HepG2 (cell line): ENCODE results near the gene MRM3. TPM values are rescaled to one million over a fixed set of nuclear protein-coding genes. Genes with fewer than 3 reads are reported as not detected.

ENCODE experiments used
- AGO2 ChIP-seq: fragments of 200-400 bp; formaldehyde crosslinking; optimal IDR thresholded peaks from 2 replicates; pipeline ENCODE3; 2017; ENCODE audit warnings: mild to moderate bottlenecking, low read depth, low read length, moderate library complexity
- EED ChIP-seq: sonication (generic); formaldehyde crosslinking; IDR thresholded peaks from 2 replicates; pipeline ENCODE4 v1.5.0; 2020; ENCODE audit warnings: mild to moderate bottlenecking, missing genetic modification reagents
- KDM5B ChIP-seq: sonication (generic); formaldehyde crosslinking; IDR thresholded peaks from 2 replicates; pipeline ENCODE4 v1.4.0; 2020; ENCODE audit warnings: missing genetic modification reagents, mild to moderate bottlenecking, borderline replicate concordance
- KLF6 ChIP-seq: IDR thresholded peaks from 2 replicates; pipeline ENCODE4 v1.8.0; 2016; ENCODE audit warnings: missing biosample characterization, missing genetic modification reagents
- MIER3 ChIP-seq: IDR thresholded peaks from 2 replicates; pipeline ENCODE4 v1.6.1; 2016; ENCODE audit warnings: missing compliant biosample characterization, borderline replicate concordance
- MIXL1 ChIP-seq: IDR thresholded peaks from 2 replicates; pipeline ENCODE4 v1.6.1; 2016
- ZBTB38 ChIP-seq: sonication (generic); formaldehyde crosslinking; IDR thresholded peaks from 2 replicates; pipeline ENCODE4 v1.5.1; 2020; ENCODE audit warnings: mild to moderate bottlenecking, missing genetic modification reagents
- ZFAT ChIP-seq: sonication (generic); formaldehyde crosslinking; conservative IDR thresholded peaks from 2 replicates; pipeline ENCODE4 v1.8.1; 2023; ENCODE audit warnings: missing genetic modification reagents, inconsistent platforms
- ZNF263 ChIP-seq: sonication (generic); formaldehyde crosslinking; IDR thresholded peaks from 2 replicates; pipeline ENCODE4 v1.4.0; 2020; ENCODE audit warnings: missing genetic modification reagents
- ZNF589 ChIP-seq: sonication (generic); formaldehyde crosslinking; conservative IDR thresholded peaks from 2 replicates; pipeline ENCODE4 v1.8.0; 2022; ENCODE audit warnings: mild to moderate bottlenecking, moderate library complexity, missing genetic modification reagents
- polyA plus RNA-seq, 8 experiments: library from polyadenylated mRNA; depleted of rRNA in 3 of 8; stranded (reverse) in 7 of 8; unstranded in 1 of 8; fragments of >200 nt; fragmentation: Illumina TruSeq in 4 of 8; extraction: Trizol in 4 of 8; gene quantifications; 2 replicates each; pipeline versions ENCODE4 v1.2.1 to v1.2.3, GENCODE V29; 2011 to 2016; ENCODE audit warnings: low read depth in 4 of 8, missing spikeins in 1 of 8, mixed read lengths in 1 of 8; ENCODE audit not compliant: insufficient read depth in 1 of 8
- total RNA-seq, 5 experiments: library from RNA; depleted of rRNA; stranded (reverse); fragments of >200 nt; fragmentation: Illumina TruSeq; extraction: Trizol; gene quantifications; 2 replicates each; pipeline ENCODE4 v1.2.3, GENCODE V29; 2016; ENCODE audit warnings: low read depth in 1 of 5
- TF ChIP-seq, protein P1 (sequence below): sonication (generic); formaldehyde crosslinking; IDR thresholded peaks from one replicate; pipeline ENCODE4 v1.5.1; 2020; ENCODE audit warnings: mild to moderate bottlenecking, missing genetic modification reagents; ENCODE audit errors: not compliant biosample characterization
- TF ChIP-seq, protein P2 (sequence below): sonication (generic); formaldehyde crosslinking; IDR thresholded peaks from 2 replicates; pipeline ENCODE4 v1.4.0; 2020; ENCODE audit warnings: low read depth, missing genetic modification reagents
- TF ChIP-seq, protein P3 (sequence below): sonication (generic); formaldehyde crosslinking; IDR thresholded peaks from 2 replicates; pipeline ENCODE4 v1.4.0; 2020; ENCODE audit warnings: missing genetic modification reagents

MRM3 gene
- total and polyA plus RNA-seq, 2 of the 13 experiments (the other 11 are each of a cell fraction or from before 2014, with no cell fraction given): 12.3 to 25.5 TPM

DNA sequence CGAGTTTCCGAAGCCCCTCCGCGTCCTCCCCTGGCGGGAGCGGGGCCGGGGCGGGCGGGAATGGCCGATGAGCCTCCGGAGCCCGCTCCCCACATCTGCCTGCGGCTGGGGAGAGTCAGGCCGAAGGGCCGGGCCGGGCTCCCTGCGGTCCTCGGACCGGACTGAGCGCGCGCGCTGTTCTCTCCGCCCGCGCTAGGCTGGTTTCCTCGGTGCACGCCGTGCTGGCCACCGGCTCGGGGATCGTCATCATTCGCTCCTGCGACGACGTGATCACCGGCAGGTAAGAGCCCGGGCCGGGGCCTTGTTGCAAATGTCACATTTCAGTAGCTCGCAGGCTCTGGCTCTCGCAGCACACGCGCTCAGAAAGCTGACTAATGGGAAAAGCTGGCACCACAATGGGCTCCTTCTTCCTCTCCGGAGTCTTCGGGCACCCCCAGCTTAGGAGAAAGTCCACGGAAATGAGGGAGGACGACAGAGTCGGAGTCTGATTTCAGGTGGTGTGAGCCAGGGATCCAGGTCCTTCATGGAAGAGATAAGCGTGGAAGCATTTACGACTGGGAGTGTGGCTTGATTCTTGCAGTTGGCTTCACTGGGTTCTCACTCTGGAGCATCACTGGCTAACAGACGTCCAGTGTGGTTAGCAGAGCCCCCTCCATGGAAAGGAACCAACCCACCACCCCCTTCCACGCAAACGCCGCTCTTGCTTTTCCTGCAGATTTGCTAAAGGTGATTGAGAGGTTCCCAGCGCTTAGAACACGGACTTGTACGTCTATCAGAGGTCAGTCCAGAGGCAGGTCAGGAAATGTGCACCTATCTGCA, 49.0 kb upstream of the MRM3 start (continued):
- TF ChIP-seq, protein P1, sequence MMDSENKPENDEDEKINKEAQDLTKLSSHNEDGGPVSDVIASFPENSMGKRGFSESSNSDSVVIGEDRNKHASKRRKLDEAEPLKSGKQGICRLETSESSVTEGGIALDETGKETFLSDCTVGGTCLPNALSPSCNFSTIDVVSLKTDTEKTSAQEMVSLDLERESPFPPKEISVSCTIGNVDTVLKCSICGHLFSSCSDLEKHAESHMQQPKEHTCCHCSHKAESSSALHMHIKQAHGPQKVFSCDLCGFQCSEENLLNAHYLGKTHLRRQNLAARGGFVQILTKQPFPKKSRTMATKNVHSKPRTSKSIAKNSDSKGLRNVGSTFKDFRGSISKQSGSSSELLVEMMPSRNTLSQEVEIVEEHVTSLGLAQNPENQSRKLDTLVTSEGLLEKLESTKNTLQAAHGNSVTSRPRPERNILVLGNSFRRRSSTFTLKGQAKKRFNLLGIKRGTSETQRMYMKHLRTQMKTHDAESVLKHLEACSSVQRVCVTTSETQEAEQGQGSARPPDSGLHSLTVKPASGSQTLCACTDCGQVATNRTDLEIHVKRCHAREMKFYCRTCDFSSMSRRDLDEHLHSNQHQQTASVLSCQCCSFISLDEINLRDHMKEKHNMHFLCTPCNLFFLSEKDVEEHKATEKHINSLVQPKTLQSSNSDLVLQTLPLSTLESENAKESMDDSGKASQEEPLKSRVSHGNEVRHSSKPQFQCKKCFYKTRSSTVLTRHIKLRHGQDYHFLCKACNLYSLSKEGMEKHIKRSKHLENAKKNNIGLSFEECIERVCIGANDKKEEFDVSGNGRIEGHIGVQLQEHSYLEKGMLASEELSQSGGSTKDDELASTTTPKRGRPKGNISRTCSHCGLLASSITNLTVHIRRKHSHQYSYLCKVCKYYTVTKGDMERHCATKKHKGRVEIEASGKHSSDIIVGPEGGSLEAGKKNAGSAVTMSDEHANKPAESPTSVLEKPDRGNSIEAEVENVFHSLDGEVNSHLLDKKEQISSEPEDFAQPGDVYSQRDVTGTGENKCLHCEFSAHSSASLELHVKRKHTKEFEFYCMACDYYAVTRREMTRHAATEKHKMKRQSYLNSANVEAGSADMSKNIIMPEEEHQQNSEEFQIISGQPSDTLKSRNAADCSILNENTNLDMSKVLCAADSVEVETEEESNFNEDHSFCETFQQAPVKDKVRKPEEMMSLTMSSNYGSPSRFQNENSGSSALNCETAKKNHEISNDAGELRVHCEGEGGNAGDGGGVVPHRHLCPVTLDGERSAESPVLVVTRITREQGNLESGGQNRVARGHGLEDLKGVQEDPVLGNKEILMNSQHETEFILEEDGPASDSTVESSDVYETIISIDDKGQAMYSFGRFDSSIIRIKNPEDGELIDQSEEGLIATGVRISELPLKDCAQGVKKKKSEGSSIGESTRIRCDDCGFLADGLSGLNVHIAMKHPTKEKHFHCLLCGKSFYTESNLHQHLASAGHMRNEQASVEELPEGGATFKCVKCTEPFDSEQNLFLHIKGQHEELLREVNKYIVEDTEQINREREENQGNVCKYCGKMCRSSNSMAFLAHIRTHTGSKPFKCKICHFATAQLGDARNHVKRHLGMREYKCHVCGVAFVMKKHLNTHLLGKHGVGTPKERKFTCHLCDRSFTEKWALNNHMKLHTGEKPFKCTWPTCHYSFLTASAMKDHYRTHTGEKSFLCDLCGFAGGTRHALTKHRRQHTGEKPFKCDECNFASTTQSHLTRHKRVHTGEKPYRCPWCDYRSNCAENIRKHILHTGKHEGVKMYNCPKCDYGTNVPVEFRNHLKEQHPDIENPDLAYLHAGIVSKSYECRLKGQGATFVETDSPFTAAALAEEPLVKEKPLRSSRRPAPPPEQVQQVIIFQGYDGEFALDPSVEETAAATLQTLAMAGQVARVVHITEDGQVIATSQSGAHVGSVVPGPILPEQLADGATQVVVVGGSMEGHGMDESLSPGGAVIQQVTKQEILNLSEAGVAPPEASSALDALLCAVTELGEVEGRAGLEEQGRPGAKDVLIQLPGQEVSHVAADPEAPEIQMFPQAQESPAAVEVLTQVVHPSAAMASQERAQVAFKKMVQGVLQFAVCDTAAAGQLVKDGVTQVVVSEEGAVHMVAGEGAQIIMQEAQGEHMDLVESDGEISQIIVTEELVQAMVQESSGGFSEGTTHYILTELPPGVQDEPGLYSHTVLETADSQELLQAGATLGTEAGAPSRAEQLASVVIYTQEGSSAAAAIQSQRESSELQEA (CRISPR knock-in tag): no peak
- TF ChIP-seq EED (CRISPR knock-in tag) (no peak), MIXL1 (CRISPR knock-in tag) (no peak), KDM5B (CRISPR knock-in tag) (no peak), AGO2 (peak; percentile 71), ZBTB38 (CRISPR knock-in tag) (no peak), ZFAT (no peak), ZNF263 (CRISPR knock-in tag) (peak; percentile 30; the same call in 1 of the 2 replicates), MIER3 (CRISPR knock-in tag) (no peak), ZNF589 (peak; percentile 75; the same call in 1 of the 2 replicates), KLF6 (CRISPR knock-in tag) (no peak)
- TF ChIP-seq, protein P2, sequence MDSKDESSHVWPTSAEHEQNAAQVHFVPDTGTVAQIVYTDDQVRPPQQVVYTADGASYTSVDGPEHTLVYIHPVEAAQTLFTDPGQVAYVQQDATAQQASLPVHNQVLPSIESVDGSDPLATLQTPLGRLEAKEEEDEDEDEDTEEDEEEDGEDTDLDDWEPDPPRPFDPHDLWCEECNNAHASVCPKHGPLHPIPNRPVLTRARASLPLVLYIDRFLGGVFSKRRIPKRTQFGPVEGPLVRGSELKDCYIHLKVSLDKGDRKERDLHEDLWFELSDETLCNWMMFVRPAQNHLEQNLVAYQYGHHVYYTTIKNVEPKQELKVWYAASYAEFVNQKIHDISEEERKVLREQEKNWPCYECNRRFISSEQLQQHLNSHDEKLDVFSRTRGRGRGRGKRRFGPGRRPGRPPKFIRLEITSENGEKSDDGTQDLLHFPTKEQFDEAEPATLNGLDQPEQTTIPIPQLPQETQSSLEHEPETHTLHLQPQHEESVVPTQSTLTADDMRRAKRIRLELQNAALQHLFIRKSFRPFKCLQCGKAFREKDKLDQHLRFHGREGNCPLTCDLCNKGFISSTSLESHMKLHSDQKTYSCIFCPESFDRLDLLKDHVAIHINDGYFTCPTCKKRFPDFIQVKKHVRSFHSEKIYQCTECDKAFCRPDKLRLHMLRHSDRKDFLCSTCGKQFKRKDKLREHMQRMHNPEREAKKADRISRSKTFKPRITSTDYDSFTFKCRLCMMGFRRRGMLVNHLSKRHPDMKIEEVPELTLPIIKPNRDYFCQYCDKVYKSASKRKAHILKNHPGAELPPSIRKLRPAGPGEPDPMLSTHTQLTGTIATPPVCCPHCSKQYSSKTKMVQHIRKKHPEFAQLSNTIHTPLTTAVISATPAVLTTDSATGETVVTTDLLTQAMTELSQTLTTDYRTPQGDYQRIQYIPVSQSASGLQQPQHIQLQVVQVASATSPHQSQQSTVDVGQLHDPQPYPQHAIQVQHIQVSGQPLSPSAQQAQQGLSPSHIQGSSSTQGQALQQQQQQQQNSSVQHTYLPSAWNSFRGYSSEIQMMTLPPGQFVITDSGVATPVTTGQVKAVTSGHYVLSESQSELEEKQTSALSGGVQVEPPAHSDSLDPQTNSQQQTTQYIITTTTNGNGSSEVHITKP (CRISPR knock-in tag): no peak
- TF ChIP-seq, protein P3, sequence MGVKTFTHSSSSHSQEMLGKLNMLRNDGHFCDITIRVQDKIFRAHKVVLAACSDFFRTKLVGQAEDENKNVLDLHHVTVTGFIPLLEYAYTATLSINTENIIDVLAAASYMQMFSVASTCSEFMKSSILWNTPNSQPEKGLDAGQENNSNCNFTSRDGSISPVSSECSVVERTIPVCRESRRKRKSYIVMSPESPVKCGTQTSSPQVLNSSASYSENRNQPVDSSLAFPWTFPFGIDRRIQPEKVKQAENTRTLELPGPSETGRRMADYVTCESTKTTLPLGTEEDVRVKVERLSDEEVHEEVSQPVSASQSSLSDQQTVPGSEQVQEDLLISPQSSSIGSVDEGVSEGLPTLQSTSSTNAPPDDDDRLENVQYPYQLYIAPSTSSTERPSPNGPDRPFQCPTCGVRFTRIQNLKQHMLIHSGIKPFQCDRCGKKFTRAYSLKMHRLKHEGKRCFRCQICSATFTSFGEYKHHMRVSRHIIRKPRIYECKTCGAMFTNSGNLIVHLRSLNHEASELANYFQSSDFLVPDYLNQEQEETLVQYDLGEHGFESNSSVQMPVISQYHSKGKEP: no peak
